Gastroesophageal sphincter (tissue), 3 donors: ENCODE measurements around the gene SLC9A1.

Source experiments
- EP300 ChIP-seq: sonication (generic); formaldehyde crosslinking; IDR thresholded peaks from one replicate; pipeline ENCODE4 v1.6.1; 2017; ENCODE audit warnings: antibody characterized with exemption, mild to moderate bottlenecking
- POLR2A ChIP-seq, 2 donors: fragments of 450-650 bp; IDR thresholded peaks; one replicate each; pipeline ENCODE4 v1.6.1; 2017; ENCODE audit warnings: antibody characterized with exemption in 2 of 2, mild to moderate bottlenecking in 2 of 2, moderate library complexity in 1 of 2
- POLR2AphosphoS5 ChIP-seq: sonication (generic); formaldehyde crosslinking; IDR thresholded peaks from one replicate; pipeline ENCODE4 v1.6.1; 2017; ENCODE audit warnings: antibody characterized with exemption
- TF ChIP-seq, protein P1 (sequence below), 4 experiments: fragments of 200-600 bp in 2 of 4; fragments of 450-650 bp in 2 of 4; sonication (generic) in 1 of 4; IDR thresholded peaks; one replicate each; pipeline ENCODE4 v1.5.1; 2017 to 2019; ENCODE audit warnings: antibody characterized with exemption in 4 of 4, mild to moderate bottlenecking in 2 of 4, moderate library complexity in 2 of 4

DNA sequence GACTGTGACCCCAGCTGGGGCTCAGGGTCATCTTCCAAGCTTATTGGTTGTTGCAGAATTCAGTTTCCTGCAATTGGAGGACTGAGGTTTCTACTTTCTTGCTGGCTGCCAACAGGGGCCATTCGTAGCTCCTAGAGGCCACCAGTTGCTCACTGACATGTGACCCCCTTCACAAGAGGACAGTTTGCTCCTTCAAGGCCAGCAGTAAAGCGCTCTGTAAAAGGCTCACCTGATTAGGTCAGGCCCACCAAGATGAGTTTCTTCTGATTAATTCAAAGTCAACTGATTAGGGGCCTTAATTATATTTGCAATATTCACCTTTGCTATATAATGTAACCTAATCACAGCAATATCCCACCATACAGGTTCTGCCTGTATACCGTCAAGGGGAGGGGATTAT is 68.9 kb downstream of the SLC9A1 start:
- TF ChIP-seq, protein P1, sequence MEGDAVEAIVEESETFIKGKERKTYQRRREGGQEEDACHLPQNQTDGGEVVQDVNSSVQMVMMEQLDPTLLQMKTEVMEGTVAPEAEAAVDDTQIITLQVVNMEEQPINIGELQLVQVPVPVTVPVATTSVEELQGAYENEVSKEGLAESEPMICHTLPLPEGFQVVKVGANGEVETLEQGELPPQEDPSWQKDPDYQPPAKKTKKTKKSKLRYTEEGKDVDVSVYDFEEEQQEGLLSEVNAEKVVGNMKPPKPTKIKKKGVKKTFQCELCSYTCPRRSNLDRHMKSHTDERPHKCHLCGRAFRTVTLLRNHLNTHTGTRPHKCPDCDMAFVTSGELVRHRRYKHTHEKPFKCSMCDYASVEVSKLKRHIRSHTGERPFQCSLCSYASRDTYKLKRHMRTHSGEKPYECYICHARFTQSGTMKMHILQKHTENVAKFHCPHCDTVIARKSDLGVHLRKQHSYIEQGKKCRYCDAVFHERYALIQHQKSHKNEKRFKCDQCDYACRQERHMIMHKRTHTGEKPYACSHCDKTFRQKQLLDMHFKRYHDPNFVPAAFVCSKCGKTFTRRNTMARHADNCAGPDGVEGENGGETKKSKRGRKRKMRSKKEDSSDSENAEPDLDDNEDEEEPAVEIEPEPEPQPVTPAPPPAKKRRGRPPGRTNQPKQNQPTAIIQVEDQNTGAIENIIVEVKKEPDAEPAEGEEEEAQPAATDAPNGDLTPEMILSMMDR (IDR thresholded peaks at IDR 0.05) = no peak
- TF ChIP-seq POLR2A (IDR thresholded peaks at IDR 0.05) = no peak
- TF ChIP-seq POLR2AphosphoS5 = no peak
- no peak for TF ChIP-seq EP300
